ENCODE measurements around the gene UBTF.

The UBTF gene

DNA sequence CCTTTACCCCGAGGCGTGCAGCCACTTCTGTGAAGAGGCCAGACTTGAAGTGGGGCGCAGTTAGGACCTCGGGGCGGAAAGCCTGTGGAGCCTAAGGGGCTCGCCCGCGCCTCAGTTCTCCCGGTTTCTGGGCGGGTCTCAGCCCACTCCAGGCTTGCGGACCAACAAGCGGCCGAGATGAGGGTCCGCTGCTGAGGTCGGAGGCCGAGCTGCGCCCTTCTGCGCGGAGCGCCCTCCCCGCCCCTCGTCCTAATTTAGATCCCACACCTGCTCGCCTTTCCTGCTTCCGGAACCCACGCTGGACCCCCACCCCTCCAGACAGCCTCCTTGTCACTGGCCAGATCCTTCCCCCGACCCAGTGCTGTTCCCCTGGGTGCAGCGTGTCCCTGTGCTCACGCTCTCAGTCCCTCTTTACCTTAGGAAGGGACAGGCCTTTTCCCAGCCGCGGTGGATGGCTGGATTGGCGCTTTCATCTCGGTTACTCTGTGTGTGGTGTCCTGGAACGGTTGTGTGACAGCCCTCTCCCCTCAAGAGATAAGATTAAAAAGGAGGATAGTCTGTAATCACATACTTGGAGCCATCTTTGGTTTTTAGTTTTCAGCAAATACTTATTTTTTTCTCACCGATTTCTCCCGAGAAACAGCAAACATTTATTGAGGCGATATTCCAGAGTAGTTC lies 18.9 kb downstream of the UBTF start:
- DNase-seq (ENCODE audit: insufficient read length, low spot score) (no peak), FAIRE-seq (no peak)
- TF ChIP-seq, protein P1, sequence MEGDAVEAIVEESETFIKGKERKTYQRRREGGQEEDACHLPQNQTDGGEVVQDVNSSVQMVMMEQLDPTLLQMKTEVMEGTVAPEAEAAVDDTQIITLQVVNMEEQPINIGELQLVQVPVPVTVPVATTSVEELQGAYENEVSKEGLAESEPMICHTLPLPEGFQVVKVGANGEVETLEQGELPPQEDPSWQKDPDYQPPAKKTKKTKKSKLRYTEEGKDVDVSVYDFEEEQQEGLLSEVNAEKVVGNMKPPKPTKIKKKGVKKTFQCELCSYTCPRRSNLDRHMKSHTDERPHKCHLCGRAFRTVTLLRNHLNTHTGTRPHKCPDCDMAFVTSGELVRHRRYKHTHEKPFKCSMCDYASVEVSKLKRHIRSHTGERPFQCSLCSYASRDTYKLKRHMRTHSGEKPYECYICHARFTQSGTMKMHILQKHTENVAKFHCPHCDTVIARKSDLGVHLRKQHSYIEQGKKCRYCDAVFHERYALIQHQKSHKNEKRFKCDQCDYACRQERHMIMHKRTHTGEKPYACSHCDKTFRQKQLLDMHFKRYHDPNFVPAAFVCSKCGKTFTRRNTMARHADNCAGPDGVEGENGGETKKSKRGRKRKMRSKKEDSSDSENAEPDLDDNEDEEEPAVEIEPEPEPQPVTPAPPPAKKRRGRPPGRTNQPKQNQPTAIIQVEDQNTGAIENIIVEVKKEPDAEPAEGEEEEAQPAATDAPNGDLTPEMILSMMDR (IDR thresholded peaks at IDR 0.05; ENCODE audit: insufficient read depth, missing control alignments): no peak

- TF ChIP-seq, protein P1 (IDR thresholded peaks at IDR 0.05; ENCODE audit: insufficient read depth, missing control alignments): no peak
- DNase-seq (ENCODE audit: insufficient read length, low spot score) (peak; percentile 99), FAIRE-seq (no peak)
These were observed 19.7 kb downstream of the UBTF start, which contains the start of gene ATXN7L3 for GRCh38 chr17:44199553-44200477. ATXN7L3 (minus strand) TSS chr17:44199884; CDS start chr17:44198070, 1,814 bp downstream.

DNA sequence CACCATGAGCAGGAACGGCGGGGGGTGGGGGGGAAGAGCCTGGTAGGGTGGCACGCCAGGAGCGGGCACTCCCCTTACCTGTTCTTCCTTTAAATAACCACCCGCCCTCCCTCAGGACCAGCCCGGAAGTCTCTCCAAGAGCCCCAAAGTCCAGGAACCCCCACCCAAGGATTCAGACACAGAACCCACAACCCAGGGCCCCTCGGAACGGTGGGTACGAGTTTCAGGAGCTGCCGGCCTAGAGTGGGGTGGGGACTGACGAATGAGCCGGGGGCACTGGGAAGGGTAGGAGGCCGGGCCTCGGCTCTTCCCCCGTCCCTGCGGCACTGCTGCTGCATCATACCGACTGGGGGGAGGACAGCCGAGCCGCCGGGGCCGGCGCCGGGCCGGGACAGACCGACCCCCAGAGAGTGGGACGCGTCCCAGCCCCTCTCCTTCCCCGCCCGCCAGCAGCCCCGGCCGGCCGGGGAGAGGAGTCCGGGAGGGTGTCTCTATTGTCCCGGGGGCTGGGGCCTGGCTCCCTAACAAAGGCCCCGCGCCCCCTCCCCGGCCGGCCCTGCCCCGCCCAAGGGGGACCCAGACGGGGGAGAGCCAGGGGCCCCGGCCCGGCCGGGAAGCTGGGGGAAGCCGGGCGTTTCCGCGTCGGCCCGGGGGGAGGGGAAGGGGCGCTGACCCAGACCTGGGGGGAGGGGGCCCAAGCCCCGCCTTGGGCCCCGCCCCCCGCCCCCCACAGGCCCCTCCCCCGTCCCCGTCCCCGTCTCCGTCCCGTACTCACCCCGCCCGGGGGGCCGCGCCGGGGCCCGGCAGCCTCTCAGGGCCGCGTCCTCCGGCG lies 20.5 kb downstream of the UBTF start:
- FAIRE-seq (no peak), DNase-seq (ENCODE audit: insufficient read length, low spot score) (peak; percentile 87)
- TF ChIP-seq, protein P1 (IDR thresholded peaks at IDR 0.05; ENCODE audit: insufficient read depth, missing control alignments): no peak

DNA sequence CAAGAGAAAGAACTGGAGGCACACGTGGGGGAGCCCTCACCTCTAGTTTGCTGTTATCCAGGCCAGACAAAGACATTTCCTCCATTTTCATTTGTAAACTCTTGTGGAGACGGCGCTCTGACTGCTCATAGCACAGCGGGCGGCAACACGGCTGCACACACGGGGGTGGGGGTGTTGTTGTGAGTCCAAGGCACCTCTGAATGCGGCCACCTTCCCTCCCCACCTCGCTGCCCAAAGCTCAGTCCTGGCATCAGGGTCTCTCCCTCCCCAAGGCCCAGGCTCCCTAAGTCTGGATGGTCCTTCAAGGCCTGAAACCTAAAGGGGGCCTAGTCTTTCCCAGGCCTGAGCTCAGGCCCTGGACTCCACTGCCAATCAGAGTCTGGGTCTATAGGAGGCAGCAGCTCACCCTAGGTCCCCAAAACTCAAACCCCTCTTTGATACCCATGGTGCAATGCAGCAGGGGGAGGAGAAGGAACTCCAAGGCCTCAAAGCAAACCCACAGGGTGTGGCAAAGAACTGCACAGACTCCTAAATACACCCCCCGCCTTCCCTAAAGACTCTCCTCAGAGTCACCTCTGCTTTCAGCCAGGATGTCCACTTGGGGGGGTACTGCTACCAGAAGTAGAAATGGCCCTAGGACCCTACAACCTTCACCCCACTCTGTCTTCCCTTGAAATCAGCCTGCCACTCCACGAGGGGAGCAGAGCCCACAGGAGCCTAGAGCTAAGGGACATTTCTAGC lies 21.3 kb downstream of the UBTF start:
- FAIRE-seq: no peak
- no peak for DNase-seq (ENCODE audit: insufficient read length, low spot score)
- TF ChIP-seq, protein P1 (IDR thresholded peaks at IDR 0.05; ENCODE audit: insufficient read depth, missing control alignments): no peak

GRCh38 chr17:44197107-44197506 lies 22.4 kb downstream of the UBTF start:
- FAIRE-seq (no peak), DNase-seq (ENCODE audit: insufficient read length, low spot score) (no peak)
- TF ChIP-seq, protein P1 (IDR thresholded peaks at IDR 0.05; ENCODE audit: insufficient read depth, missing control alignments): no peak

DNA sequence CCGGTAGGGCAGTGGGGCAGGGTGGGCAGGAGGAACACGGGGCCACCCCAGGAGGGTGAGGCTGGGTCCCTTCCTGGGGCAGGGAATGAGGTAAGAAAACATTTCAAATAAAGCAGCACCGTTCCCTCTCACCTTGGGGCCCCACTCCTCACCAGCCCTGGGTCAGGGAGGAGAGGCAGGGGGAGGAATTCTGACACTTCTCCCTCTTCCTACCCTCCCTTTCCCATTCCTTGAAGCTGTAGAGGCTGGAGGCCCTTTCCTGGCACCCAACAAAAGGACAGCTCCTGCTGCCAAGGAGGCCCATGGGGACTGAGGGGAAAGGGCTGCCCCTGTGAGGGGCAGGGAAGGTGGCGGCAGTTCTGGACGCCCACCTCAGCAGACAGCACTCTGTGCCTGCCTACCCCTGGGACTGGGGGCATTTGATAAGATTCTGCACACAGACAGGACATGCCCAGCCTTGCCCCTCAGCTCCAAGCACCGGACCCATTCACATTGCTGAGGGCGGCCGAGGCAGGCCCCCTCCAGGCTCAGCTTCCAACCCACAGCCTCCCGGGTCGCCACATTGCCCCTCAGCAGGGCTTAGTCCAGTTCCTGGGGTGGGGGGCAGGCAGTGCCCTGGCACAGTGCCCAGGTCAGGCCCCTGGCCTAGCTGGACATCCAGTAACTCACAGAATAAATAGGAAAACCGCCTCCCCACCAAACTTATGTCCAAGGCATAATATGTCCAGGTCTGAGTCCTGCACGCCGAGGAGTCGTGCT lies 26.0 kb downstream of the UBTF start:
- FAIRE-seq: no peak
- DNase-seq (ENCODE audit: insufficient read length, low spot score): no peak
- TF ChIP-seq, protein P1 (IDR thresholded peaks at IDR 0.05; ENCODE audit: insufficient read depth, missing control alignments): no peak

Measured in D721Med (cell line).